Non-pigmented ciliary epithelial cell (primary cell): ENCODE measurements around the gene ELL2.
"Not testable (repeated sequence)": the region's sequence is repeated elsewhere in the genome, so short reads cannot be mapped to it uniquely, and the experiment has no call there.

Experiments
- DNase-seq: peaks from one replicate; pipeline ENCODE4 v3.0.0-alpha.2; 2010; ENCODE audit warnings: low read depth

The ELL2 gene

DNA sequence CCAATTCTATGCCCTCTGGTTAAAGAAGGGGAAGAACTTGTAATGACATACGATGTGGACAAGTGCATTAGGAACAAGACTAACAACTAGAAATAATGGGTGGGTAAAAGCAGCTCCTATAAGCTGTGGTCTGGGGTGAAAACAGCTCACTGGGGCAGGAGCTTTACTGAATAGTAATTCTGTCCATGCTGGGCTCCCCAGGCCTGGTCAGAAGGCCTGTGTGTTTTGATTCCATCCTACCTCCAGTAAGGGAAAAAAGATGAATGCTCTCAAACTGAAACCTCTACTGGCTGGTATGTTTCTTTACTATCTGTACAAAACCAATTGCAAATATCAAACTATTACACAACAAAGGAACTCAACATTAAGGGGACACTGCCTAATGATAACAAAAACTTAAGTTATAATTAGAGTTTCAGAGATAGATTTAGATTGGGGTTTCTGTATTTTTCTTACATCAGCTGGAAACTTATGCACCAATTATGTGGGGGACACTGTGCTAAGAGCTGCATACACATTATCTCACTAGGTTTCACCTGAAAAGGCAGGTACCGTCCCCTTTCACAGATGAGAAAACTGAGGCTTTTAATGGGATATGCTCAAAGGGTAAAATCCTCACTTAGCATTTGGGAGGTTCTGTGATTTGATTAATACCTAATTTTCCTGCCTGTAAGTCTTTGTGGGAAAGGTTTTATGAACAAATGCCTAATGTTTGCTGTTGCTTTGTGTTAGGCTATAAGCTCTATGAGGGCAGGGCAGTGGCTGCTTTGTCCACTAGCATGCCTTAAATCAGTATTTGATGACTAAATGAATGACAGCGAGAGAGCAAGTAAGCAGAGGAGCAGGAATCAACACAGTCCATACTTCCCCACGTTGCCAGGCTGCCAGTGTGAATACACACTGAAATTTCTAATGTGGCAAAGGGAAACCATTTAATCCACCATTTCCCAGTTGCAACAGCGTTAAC is 53.6 kb downstream of the ELL2 start:
- DNase-seq = no peak

DNA sequence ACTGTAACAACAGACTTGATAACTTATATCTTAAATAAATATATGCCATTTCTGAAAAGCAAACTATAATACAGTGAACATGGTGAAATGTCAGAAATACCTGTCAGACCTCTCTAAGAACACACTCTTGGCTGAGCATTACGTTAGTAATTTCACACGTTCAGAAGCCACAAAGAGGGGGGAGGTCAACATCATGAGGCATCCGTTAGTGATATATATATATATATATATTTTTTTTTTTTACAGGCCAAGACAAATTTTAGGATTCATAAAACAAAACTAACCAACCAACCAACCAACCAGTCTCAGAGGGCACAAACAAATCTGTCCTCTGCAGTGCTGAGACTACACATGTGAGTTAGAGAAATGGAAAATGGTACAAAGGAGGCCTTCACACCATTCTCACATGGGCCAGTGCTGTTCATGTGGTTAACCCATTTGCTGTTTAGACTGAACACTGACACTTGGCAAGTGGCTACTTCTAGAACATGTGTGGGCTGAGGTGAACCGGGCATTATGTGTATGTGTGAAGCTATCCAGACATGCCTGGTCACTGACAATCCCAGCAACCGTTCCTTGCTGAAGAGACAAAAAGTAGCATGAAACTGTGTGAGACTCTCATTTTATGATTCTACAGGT is 54.5 kb downstream of the ELL2 start:
- DNase-seq = no peak

DNA sequence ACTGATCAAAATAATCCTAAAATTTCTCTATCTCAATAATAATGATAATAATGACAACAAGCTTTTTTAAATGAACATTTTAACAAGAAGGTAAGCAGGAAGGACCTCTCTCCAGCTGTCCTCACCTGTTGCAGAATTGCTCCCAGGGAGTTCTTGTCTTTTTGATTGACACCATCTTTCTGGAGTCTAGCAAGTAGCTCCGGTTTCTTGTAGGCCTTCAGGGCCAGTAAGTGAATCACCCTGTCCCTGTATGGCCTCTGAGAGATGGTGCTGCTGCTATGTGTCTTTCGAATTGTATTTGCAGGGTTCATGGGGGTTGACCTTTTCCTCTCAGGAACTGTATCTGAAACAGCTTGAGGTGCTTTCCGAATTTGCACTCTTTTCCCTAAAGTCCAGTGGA is 55.3 kb downstream of the ELL2 start:
- not testable (repeated sequence) for DNase-seq

DNA sequence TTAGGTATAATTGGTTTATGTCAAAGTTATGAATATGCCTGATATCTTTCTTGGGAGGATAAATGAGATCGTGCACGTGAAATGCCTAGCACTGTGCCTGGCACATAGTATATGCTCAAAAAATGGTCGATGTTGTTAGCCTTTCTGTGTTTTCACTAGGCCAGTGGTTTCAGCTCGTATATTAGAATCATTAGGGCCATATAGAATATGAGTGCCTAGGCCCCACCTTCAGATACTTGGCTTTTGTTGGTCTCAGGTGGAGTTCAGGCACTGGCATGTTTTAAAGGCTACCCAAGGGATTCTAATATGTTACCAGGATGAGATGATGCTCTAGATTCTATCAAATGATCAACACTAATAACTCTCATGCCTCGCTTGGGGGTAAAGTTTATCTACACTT is 56.8 kb downstream of the ELL2 start:
- DNase-seq = no peak

DNA sequence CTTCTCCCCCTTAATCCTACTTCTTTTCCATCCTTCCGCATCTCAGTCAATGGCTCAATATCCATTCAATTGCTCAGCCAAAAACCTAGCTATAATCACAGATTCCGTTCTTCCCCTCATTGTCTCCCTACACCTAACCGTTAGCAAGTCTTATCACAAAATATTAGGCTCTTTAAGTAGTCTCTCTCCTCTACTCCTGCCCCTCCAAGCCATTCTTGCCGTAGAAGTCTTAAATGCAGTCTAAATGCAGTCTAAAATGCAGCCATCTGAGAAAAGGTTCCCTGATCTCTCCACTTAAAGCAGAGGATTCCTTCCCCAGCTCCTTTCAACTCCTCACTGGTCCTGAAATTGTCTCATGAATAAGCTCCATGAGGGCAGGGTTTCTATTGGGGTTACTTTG is 57.8 kb downstream of the ELL2 start:
- no peak for DNase-seq

DNA sequence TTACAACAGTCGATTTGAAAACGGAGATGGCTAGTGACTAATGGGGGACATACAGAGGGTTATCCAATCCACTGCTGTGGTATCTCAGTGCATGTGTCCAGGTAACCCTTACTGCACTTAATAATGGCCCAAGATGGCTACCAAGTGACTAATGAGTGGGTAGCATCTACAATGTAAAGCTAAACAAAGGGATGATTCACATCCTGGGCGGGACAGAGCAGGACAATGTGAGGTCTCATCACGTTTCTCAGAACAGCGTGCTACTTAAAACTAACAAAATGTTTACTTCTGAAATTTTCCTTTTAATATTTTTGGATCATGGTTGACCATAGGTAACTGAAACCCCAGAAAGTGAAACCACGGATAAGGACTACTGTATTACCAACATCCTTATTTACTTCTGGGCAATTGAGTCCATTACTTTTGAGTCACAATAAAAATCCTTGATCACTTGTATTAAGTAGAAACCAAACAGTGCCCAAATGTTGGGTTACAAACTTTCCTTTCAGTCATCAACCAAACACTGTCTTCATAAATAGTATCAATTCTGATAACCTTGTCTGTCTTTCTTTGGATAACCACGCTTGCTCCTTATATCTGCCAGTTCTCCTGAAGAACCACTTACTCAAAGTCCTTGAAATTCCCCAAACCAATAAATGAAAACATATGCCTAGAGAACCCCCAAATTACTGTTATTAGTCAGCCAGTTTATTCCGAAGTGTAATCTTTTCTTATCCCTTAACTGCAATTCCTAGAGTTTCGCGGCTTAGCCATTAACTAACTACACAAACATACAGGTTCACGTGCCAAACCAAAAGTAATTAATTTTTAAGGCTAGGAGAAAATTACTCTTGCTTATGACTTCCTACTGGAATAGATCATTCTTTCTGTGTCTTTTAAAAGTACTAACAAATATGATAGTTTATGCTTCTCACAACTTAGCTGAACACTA is 59.7 kb downstream of the ELL2 start:
- DNase-seq = peak; percentile 55

DNA sequence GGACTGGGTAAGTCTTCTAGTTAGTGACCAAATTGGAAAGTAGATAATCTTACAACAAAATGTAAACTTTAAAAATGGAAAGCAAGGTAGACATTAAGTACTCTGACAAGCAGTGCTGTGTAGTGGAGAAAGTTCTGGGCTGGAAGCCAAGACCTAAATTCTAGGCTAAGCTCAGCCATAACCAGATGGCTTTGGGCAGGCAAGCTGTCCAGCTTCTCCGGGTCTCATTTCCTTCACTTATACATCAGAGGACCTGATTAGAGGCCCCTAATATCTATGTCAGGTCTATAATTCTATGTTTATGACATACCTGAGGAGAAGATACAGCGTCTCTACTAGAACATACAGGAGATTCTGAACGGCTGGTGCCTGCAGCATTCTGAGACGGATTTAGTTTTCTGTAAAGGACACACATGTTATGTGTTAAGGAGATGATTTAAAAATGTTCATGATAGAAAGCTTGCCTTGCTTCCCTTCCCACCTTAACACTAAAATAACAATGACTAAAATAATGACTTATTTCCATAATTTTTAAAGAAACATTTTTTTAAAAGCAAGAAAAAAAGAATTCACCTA is 61.2 kb downstream of the ELL2 start:
- DNase-seq = peak; percentile 47

DNA sequence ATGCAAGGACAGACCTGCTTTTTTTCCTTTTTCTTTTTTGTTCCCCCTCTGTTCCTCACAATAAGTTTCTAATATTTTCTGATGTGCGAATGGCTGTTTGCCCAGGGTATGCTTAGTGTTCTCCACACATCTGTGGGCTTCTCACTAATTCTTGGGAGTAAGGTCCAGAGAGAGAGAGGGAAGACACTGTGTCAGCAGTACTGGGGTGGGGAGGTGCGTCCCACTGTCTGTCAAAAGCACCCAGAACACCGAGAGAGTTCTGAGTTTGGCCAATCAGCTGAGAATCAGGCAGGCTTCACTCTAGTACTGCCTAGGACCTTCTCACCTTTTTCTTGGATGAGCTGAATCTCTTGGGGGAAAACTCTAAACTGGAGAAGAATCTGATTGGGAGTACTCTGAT is 61.8 kb downstream of the ELL2 start:
- no peak for DNase-seq

DNA sequence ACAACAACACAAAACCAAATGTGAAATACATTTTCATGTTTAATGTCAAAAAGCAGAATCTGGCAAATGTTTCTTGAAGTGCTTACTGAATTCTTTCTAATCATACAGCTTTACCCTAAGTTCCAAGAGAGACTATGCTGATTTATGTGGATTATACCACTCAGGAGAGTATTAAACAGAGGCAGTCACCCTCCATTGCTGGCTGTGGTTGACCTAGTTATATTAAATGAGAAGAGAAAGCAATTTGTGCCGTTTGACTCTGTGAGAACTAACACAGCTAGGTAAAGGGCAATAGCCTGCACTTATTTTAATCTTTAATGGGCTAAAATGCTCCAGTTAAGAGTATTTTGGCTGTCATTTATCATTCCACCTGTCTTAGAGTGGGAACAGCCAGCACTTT is 62.6 kb downstream of the ELL2 start:
- no peak for DNase-seq

DNA sequence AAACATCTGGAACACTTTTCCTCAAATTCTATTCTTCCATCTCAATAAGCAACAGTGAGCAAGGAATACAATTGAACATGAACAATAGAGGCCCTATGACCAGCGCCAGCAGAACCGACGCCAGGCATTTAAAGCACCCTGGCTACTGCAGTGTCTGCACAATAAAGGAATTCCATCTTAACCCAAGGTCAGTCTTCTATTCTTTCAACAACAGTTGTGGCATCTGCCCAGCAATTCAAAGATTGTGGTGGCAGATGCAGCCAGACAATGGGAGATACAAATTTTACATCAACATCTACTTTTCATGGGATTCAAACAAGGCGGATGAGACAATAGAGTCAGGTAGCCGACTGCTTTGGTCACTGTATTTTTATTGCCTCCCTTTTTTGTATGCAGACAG is 65.9 kb downstream of the ELL2 start:
- DNase-seq = no peak

DNA sequence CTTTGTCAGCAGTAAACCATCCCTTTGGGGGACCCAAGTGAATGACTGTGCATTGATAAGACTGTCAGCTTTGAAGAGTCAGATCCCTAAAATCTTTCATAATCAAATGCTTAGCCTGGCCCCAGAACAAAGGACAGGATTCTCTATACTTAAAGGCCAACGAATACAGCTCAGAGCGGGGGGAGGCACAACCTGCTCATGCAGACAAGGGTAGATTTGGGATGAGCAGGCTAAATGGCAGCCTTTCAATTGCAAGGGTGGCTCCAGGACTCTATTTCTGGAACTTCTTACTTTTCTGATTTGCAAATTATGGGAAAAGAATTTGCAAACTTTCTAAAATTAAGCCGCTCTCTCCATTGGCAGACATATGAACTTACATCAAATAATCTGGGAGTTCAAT is 66.4 kb downstream of the ELL2 start:
- DNase-seq = no peak

DNA sequence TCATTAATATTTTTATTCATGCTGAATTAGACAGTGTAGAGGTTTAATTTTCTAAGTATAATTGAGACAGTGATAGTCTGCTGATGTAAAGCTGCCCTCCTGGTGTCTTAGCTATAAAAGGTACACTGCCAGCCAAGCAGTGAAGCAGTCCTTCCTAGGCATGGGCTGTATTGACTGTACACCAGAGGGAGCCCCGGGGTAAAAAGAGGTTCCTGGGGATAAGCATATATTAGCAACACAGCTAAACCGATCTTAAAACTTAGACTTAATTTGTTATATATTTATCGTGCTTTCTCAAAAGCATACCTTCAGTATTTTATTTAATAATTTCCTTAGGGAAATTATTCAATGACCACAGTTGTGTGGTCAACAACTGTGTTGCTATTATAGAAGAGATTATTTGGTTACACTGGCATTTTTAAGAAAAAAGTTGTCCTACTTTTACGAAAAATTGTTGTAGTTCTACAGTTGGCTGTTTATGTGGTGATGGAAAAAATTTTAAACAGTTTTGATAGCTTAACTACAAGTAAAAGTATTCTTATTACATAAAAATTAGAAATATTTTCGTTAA is 68.8 kb downstream of the ELL2 start:
- no peak for DNase-seq

DNA sequence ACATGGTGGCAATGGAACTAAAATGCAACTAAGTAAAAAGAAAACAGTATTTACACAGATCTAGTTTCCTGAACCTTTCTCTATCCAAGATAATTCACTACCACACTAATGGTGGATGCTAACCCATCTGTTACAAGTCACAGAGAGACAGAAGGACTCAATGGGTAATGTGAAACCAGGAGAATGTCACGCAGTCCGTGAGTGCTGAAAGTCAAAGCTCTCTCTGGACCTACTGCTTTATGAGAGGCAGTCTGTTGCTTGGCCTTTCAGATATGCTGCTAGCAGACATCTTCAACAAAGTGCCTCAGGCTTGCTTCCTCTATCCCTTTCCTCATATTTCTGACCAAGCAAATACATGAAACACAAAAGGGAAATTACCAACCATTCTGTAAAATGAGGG is 70.2 kb downstream of the ELL2 start:
- DNase-seq = no peak

DNA sequence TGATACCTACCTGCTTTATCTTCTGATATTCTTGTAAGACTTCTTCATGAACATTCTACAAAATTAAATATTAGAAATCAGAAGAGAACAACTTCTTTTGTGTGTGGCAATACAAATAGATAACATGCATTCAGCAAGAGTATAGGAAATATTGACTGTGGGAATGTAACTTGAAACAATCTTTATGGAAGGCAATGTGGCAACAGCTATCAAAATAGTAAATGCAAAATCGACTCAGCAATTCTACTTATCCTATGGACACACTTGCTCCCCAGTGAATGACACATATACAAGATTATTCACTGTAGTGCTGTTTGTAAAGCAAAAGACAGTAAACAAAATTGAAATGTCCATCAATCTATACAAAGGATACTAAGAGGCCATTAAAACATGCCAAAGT is 72.6 kb downstream of the ELL2 start:
- no peak for DNase-seq

DNA sequence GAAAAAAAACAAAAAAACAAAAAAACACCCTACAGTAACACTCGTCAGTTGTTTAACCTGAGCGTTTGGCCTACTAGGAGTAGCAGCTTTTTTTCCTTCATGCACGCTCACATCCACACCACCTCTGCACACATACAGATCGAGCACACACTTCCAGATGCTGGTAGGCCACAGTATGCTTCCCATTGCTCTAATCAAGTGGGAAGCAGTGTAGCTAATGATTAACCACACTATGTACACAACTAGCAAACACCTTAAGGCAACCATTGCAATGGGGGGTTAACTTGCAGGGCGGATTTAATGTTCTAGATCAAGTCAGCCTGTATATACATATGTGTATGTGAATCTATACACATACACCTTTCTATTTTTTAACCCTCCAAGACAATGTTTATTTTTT is 73.7 kb downstream of the ELL2 start:
- no peak for DNase-seq

DNA sequence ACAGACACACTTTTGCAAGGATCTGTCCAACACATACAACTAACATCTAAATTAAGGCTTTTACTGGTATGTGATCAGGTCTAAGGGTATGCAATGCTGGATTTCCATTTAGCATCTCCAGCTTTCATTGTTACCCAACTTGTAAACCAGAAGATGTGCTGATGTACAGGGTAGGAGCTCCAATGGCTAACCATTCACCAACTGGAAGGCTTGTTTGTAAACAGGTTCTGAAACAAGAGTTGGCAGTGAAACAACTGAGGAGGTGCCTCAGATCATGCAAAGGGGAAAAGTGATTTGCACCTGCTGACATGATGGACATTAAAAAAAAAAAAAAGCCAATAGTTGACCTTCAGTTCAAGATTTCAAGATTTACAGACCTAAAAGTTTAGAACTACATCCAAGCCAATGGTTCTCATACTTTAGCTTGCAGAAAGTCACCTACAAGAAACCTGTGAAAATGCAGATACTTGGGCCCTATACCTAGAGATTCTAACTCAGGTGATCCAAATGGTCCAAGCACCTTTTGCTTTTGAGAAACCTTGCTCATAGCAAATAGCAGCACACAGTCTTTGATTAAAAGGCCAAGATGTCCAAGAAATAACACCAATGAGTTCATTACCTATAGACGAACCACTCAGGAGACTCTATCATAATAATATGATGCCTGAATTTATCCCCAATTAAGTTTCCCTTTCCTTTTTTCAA is 75.2 kb downstream of the ELL2 start:
- no peak for DNase-seq

DNA sequence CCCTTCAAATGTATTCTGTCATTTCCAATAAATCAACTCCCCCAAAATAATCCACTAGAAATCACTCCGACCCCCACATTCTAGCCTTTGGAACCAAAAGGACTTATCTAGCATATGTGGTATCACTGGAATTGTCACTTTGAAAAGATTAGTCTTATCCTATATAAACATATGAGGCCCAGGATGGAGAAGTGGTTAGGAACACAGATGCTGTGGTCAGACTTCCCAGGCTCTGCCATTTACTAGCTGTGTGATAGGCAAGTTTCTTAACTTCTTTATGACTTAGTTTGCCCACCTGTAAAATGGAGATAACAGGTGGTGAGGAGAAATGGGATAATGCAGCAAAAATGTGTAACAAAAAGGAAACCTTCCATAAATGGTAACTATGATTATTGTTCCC is 77.1 kb downstream of the ELL2 start:
- DNase-seq = no peak

DNA sequence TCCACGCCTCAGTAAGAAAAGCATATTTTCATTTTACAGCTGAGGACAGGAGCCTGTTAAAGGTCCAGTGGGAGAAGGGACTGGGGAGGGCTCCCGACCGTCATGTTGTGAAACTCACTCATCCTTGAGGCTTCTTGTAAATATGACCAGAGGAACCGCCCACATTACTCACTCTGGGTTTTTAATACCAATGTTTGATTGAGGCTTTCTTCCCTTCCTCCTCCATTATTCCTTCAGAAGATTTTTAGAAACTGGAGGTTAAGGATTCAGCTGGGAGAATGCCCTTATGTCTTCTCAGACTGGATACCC is 77.7 kb downstream of the ELL2 start:
- no peak for DNase-seq

DNA sequence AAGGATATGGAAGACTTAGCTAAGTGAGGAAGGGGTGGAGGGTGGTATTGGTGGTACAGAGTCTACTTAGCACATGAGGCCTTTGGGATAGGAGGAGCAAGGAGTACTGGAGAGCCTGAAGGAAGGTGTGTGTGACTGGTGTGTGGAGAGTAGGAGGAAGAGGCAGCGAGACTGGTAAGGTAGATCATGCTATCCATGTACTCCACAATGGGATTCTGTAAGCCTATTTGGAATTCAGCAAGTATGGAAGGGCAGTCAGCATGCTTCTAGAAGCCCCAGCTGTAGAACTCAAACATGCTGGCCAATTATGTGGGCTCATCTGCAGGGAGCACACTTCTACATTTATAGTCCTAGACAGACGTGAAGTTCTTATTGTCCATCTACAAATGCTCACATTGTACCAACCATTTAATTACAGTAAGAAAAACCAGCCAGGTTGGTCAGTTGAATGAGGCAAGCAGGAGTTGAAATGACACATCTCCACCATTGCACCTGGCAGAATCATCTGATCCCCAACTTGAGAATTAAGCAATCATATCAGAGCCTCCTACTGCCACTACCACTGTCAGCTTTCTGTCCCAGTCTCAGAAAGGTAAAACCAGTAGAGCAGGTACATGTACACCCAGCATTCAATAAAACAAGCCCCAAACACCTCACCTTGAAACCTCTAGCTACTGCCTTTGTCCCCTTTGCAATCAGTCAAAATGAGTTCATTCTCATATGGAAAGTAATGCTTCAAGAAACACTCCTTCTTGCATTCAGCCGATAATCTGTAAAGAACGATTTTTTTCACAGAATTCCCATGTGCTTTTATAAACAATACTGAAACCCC is 78.2 kb downstream of the ELL2 start:
- no peak for DNase-seq

DNA sequence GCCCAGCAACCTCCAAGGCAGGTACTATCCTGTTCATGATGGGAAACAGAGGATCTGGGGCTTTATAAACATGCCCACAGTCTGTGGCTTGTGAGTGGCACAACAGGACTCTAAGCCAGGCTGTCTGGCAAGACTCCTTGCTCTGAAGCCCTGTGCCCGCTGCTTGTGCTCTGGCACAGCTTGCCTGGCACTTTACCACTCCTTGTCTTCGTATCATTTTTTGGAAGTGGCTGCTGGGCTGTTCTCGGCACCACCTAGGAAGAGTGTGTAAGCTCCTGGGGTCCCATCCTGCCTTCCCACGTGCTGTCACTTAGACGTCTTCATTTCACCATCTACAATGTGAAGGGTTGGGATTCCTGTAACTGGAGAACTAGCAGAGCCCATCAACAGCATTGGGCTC is 79.8 kb downstream of the ELL2 start:
- DNase-seq = no peak
